Ovary (tissue), 9 donors: ENCODE measurements around the gene STAG2. TPM values are rescaled to one million over a fixed set of nuclear protein-coding genes. Genes with fewer than 3 reads are reported as not detected.

Experiments
- DNase-seq, 5 donors: peaks; one replicate each; pipeline ENCODE4 v3.0.0-alpha.2; 2019 to 2020
- H3K27ac ChIP-seq, 2 donors: fragments of 200-600 bp; one replicate each; pipeline versions ENCODE4 v1.5.1 to v1.8.0; 2019 to 2022
- H3K27me3 ChIP-seq: fragments of 200-600 bp; one replicate; pipeline ENCODE4 v1.8.0; 2022
- H3K36me3 ChIP-seq: fragments of 200-600 bp; sonication (generic); one replicate; pipeline ENCODE4 v1.5.1; 2019
- H3K4me1 ChIP-seq: one replicate; pipeline ENCODE4 v1.8.1; 2013; ENCODE audit warnings: mild to moderate bottlenecking, moderate library complexity; ENCODE audit not compliant: insufficient read depth
- H3K4me3 ChIP-seq: fragments of 200-600 bp; sonication (generic); one replicate; pipeline ENCODE4 v1.5.1; 2017
- H3K9me3 ChIP-seq, 2 donors: fragments of 200-600 bp in 1 of 2; sonication (generic) in 1 of 2; one replicate each; pipeline versions ENCODE4 v1.5.1 to v1.8.1; 2013 to 2019; ENCODE audit warnings: mild to moderate bottlenecking in 1 of 2, moderate library complexity in 1 of 2
- CTCF ChIP-seq, 3 donors: fragments of 450-650 bp in 2 of 3; fragments of 200-600 bp in 1 of 3; IDR thresholded peaks; one replicate each; pipeline versions ENCODE4 v1.5.1 to v1.8.0; 2016 to 2022; ENCODE audit warnings: antibody characterized with exemption in 3 of 3, mild to moderate bottlenecking in 1 of 3
- EP300 ChIP-seq: sonication (generic); formaldehyde crosslinking; IDR thresholded peaks from one replicate; pipeline ENCODE4 v1.6.1; 2017; ENCODE audit warnings: antibody characterized with exemption
- POLR2A ChIP-seq: fragments of 450-650 bp; IDR thresholded peaks from one replicate; pipeline ENCODE4 v1.6.1; 2017; ENCODE audit warnings: antibody characterized with exemption, mild to moderate bottlenecking, moderate library complexity
- WGBS, 3 donors: extraction: QIAGEN DNeasy Blood & Tissue Kit in 1 of 3; methylation state at CpG; one replicate each; pipeline versions ENCODE4 v1.1.5 to v1.1.7; 2013 to 2017; 5-methylcytosine and 5-hydroxymethylcytosine counted together
- intact Hi-C, 4 donors: fragments of 100-400 bp; cut with DNase I; formaldehyde crosslinking; loops; one replicate each; pipeline versions ENCODE4 v1.11.0 to v1.15.1; 2022 to 2023
- polyA plus RNA-seq, 2 donors: library from polyadenylated mRNA; stranded (reverse); fragments of 200-250 nt in 1 of 2; fragments of 350-450 nt in 1 of 2; fragmentation: Illumina TruSeq in 1 of 2; extraction: RNeasy Lipid Tissue Mini Kit (QIAGEN cat#74804) in 1 of 2; gene quantifications; one replicate each; pipeline ENCODE4 v1.2.3, GENCODE V29; 2013 to 2014
- total RNA-seq, 7 donors: library from RNA; depleted of rRNA in 2 of 7; stranded (reverse); fragments of >200 nt in 2 of 7; fragmentation: NEBNext Ultra II Directional in 3 of 7; extraction: Animal tissue kit (Norgen Biotek cat#: 25700) in 3 of 7; gene quantifications; one replicate each; pipeline versions ENCODE4 v1.1.0 to v1.2.4, GENCODE V29; 2016 to 2023
- donor health status: DM: no; HTN: no; CAD: no; lungs with moderate emphysema.
- donor health status: DM: no; HTN: no; CAD: no.
- donor health status: Bipolar disorder and iron deficiency.
- donor health status: DM: yes; HTN: yes; CAD: no.
- donor health status: DM: no; HTN: no; CAD: no.
- donor health status: DM: yes; HTN: yes; CAD: no.

The STAG2 gene
- total and polyA plus RNA-seq, 9 donors = 35.1 to 135 (median 83.1) TPM

- no peaks in the 10 kb centered on the region for H3K4me1 ChIP-seq
- intact Hi-C loops = no loop called here
- no peak overlapping the region for H3K27ac ChIP-seq
- H3K27me3 ChIP-seq = no peaks in the 10 kb centered on the region
- no peak overlapping the region for H3K4me3 ChIP-seq
- WGBS, 3 donors = 48 to 57% (median 54%) methylated on average over 2 of the region's 2 CpGs
- H3K36me3 ChIP-seq = no peaks in the 10 kb centered on the region
- no peaks in the 10 kb centered on the region for H3K9me3 ChIP-seq
- TF ChIP-seq EP300 (no peak), CTCF (IDR thresholded peaks at IDR 0.05) (no peak), POLR2A (no peak)
- no peak for DNase-seq
These were observed 18.0 kb upstream of the STAG2 start for GRCh38 chrX:123943488-123943887.

DNA sequence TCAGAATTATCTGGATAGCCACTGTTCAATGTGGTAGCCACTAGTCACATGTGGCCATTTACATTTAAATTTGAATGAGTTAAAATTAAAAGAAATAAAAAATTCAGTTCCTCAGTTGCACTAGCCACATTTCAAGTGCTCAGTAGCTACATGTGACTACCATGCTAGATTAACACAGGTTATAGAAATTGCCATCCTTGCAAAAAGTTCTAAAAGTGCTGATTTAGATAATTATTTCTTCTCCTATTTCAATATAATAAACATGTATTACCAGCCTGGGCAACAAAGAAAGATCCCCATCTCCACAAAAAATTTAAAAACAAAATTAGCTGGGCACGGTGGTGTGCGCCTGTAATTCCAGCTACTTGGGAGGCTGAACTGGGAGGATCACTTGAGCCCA, 11.7 kb upstream of the STAG2 start:
- Histone ChIP-seq H3K4me3 (no peak overlapping the region), H3K4me1 (no peaks in the 10 kb centered on the region), H3K36me3 (no peaks in the 10 kb centered on the region), H3K27ac (no peak overlapping the region), H3K9me3 (no peaks in the 10 kb centered on the region), H3K27me3 (no peaks in the 10 kb centered on the region)
- WGBS, 3 donors = 95 to 97% (median 96%) methylated on average over 2 of the region's 2 CpGs
- no peak for DNase-seq
- intact Hi-C loops = no loop called here
- no peak for TF ChIP-seq EP300
- TF ChIP-seq CTCF (IDR thresholded peaks at IDR 0.05) = no peak
- no peak for TF ChIP-seq POLR2A

DNA sequence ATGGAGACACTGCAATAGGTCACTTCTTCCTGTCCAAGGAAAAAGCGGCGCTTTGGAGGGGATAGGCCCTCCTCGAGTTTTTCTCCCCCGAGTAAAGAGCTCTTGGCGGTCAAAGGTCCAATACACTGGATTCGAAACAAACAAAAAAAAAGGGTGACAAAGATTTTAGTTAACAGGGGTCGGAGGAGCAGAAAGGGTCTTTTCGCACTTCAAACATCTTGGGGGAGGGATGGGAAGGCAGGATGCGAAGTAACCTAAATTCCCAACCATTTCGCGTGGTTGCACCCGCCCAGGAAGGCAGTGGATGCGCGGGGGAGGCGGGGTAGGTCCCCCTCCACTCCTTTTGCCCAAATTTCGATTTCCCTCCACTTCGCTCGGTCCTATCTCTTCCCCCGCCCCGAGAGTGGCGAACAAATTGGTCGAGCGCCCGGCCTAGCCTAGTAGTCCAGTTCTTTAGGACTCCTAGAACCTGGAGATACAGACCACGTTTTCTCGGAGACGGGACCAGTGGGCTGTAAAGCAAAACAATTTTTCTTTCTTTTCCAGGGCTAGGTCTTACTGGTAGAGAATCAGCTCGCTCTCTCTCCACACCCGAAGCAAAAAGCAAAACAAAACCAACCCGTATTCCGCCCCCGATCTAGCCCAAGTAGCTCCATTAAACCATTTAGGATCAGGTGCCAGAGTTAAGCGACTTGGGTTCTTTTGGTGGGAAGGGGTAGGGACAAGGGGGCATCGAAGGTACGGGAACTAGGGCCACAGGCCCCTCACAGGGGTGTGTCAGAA, 2.0 kb upstream of the STAG2 start:
- H3K27ac ChIP-seq = peak overlapping the region; percentile 90 to 96
- no peaks in the 10 kb centered on the region for H3K4me1 ChIP-seq
- intact Hi-C loops = no loop called here
- H3K27me3 ChIP-seq = no peaks in the 10 kb centered on the region
- WGBS, 3 donors = 24 to 44% (median 40%) methylated on average over 35 of the region's 35 CpGs
- peak; percentile 69 to 83 (median 79) for DNase-seq
- TF ChIP-seq CTCF (IDR thresholded peaks at IDR 0.05) (no peak), EP300 (no peak), POLR2A (no peak)
- H3K9me3 ChIP-seq = no peaks in the 10 kb centered on the region
- no peaks in the 10 kb centered on the region for H3K36me3 ChIP-seq
- H3K4me3 ChIP-seq = peak overlapping the region; percentile 55

GRCh38 chrX:123960956-123961267, 594 bp upstream of the STAG2 start:
- peak in 1 of 5 donors; percentile 29 for DNase-seq
- intact Hi-C loops = no loop called here
- peak overlapping the region; percentile 64 for H3K4me3 ChIP-seq

More at GRCh38 chrX:123960956-123961267, 594 bp upstream of the STAG2 start:
- H3K4me1 ChIP-seq = no peaks in the 10 kb centered on the region
- TF ChIP-seq EP300 = no peak
- no peak for TF ChIP-seq CTCF (IDR thresholded peaks at IDR 0.05)
- no peak for TF ChIP-seq POLR2A
- 23 to 35% (median 31%) methylated on average over 13 of the region's 13 CpGs for WGBS, 3 donors
- peak overlapping the region; percentile 97 to 98 for H3K27ac ChIP-seq
- H3K36me3 ChIP-seq = no peaks in the 10 kb centered on the region
- H3K9me3 ChIP-seq = no peaks in the 10 kb centered on the region
- no peaks in the 10 kb centered on the region for H3K27me3 ChIP-seq
